ENCODE data around the gene STK32C. TPM values are rescaled to one million over a fixed set of nuclear protein-coding genes. Genes with fewer than 3 reads are reported as not detected.

STK32C gene
- total RNA-seq, 4 donors from 2014 or later: 3.7 to 13.9 (median 6.7) TPM

DNA sequence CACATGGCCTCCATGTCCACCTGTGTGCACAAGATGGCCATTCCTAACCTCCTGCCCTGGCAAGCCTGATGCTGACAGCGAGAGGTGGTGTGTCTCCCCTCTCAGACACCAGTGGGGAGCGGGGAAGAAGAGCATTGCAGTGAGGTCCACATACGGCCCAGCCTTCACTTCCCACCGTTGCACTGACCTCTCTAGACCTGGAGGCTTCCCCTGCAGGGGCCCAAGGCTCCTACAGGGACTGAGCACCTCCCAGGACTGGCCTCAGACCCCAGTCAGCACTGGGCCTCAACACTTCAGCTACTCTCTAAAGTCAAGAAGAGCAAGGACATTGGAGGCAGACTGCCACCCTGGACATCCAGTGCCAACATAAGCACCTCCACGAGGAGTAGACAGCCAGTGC, 15.9 kb downstream of the STK32C start:
- in situ Hi-C loops (cut with MboI; ENCODE audit: low sequenced_read_pairs in 4 of 4) (no loop called here), intact Hi-C loops (cut with DNase I; ENCODE audit: low total_unique reads) (no loop called here)
- H3K4me3 ChIP-seq: no peak overlapping the region
- H3K27ac ChIP-seq: no peak overlapping the region
- DNase-seq: no peak
- no peaks in the 10 kb centered on the region for H3K4me1 ChIP-seq
- H3K9me3 ChIP-seq: peaks cover 0 to 4% (median 3%) of the 10 kb centered on the region in 3 donors
- no peak for TF ChIP-seq POLR2A (IDR thresholded peaks at IDR 0.05)
- TF ChIP-seq, protein P1, sequence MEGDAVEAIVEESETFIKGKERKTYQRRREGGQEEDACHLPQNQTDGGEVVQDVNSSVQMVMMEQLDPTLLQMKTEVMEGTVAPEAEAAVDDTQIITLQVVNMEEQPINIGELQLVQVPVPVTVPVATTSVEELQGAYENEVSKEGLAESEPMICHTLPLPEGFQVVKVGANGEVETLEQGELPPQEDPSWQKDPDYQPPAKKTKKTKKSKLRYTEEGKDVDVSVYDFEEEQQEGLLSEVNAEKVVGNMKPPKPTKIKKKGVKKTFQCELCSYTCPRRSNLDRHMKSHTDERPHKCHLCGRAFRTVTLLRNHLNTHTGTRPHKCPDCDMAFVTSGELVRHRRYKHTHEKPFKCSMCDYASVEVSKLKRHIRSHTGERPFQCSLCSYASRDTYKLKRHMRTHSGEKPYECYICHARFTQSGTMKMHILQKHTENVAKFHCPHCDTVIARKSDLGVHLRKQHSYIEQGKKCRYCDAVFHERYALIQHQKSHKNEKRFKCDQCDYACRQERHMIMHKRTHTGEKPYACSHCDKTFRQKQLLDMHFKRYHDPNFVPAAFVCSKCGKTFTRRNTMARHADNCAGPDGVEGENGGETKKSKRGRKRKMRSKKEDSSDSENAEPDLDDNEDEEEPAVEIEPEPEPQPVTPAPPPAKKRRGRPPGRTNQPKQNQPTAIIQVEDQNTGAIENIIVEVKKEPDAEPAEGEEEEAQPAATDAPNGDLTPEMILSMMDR (IDR thresholded peaks at IDR 0.05 in 4 of 5, conservative IDR thresholded peaks at IDR 0.05 in 1 of 5): no peak
- no peak for ATAC-seq
- H3K27me3 ChIP-seq: peaks cover 0 to under 1% (median 0%) of the 10 kb centered on the region in 3 donors
- no peaks in the 10 kb centered on the region for H3K36me3 ChIP-seq

DNA sequence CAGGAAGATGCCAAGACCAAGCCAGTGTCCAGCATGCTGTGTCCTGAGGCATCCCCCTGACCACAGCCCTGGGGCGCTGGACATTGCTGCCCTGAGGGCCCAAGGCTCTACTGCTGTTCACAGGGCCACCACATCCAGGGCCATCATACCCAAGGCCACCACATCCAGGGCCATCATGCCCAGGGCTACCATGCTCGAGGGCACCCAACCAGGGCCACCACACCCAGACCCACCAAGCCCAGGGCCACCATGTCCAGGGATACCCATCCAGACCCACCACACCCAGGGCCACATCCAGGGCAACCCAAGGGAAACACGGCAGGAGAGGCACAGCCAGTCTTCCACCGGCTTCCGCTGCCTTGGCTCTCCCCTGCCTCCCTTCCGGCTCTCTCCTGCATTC, 17.1 kb downstream of the STK32C start:
- peaks cover 2 to 9% (median 5%) of the 10 kb centered on the region in 3 donors for H3K27me3 ChIP-seq
- peaks cover 0 to 4% (median 3%) of the 10 kb centered on the region in 3 donors for H3K9me3 ChIP-seq
- ATAC-seq (no peak), DNase-seq (no peak)
- intact Hi-C loops (cut with DNase I; ENCODE audit: low total_unique reads) (no loop called here), in situ Hi-C loops (cut with MboI; ENCODE audit: low sequenced_read_pairs in 4 of 4) (no loop called here)
- no peak overlapping the region for H3K4me3 ChIP-seq
- H3K4me1 ChIP-seq: no peaks in the 10 kb centered on the region
- no peaks in the 10 kb centered on the region for H3K36me3 ChIP-seq
- TF ChIP-seq, protein P1 (IDR thresholded peaks at IDR 0.05 in 4 of 5, conservative IDR thresholded peaks at IDR 0.05 in 1 of 5): no peak
- no peak for TF ChIP-seq POLR2A (IDR thresholded peaks at IDR 0.05)
- no peak overlapping the region for H3K27ac ChIP-seq

DNA sequence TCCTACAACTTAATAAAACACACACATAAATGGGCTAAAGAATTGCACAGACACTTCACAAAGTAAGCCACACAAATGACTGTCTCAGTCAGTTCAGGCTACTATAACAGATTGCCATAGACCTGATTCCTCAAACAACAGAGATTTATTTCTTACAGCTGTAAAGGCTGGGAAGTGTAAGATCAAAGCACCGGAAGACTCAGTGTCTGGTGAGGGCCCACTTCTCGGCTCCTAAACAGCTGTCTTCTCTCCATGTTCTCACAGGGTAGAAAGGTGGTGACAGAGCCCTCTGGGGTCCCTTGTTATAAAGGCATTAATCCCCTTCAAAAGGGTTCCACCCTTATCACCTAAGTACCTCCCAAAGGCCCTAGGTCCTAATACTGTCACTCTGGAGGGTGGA, 18.3 kb downstream of the STK32C start:
- H3K4me1 ChIP-seq: no peaks in the 10 kb centered on the region
- H3K4me3 ChIP-seq: no peak overlapping the region
- ATAC-seq: no peak
- H3K27ac ChIP-seq: no peak overlapping the region
- no peak for DNase-seq
- H3K27me3 ChIP-seq: peaks cover 2 to 15% (median 14%) of the 10 kb centered on the region in 3 donors
- in situ Hi-C loops (cut with MboI; ENCODE audit: low sequenced_read_pairs in 4 of 4) (no loop called here), intact Hi-C loops (cut with DNase I; ENCODE audit: low total_unique reads) (no loop called here)
- H3K36me3 ChIP-seq: no peaks in the 10 kb centered on the region
- peaks cover 0 to 4% (median 3%) of the 10 kb centered on the region in 3 donors for H3K9me3 ChIP-seq
- TF ChIP-seq POLR2A (IDR thresholded peaks at IDR 0.05): no peak
- TF ChIP-seq, protein P1 (IDR thresholded peaks at IDR 0.05 in 4 of 5, conservative IDR thresholded peaks at IDR 0.05 in 1 of 5): no peak

DNA sequence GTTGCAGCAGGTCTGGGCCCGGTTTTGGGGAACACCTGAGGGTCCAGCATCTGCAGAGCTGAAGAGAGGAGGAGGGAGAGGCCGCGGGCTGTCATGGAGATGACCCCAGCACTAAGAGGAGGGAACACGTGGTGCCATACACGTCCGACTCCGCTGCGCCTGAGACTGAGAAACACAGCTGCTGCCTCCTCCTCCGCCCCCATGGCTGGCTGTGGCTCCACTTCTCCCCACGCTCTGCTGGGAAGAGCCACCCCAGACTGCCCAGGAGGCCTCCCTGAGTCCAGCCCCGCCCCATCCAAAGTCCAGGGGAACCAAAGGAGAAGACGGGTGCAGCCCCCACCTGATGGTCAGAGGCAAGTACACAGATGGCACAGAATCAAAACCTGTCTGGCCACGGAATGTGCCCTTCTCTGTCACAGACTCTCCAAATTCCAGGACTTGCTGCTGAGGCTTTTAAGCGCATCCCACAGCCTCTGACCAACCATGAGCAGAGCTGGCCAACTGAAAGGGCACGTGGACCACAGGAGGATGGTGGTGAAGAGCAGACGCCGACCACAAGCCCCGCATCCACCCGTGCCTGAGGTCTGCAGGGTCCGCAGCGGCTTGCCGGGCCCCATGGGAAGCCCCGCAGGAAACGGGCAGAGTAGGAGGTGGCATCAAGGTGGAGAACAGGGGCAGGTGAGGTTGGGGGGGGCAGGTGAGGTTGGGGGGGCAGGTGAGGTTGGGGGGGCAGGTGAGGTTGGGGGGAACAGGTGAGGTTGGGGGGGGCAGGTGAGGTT, 24.0 kb downstream of the STK32C start:
- intact Hi-C loops (cut with DNase I; ENCODE audit: low total_unique reads) (no loop called here), in situ Hi-C loops (cut with MboI; ENCODE audit: low sequenced_read_pairs in 4 of 4) (no loop called here)
- Histone ChIP-seq H3K27me3 (peaks cover 27 to 43% (median 34%) of the 10 kb centered on the region in 3 donors), H3K27ac (no peak overlapping the region), H3K4me3 (no peak overlapping the region), H3K36me3 (no peaks in the 10 kb centered on the region), H3K4me1 (peaks cover 0 to 2% of the 10 kb centered on the region in 2 donors), H3K9me3 (no peaks in the 10 kb centered on the region)
- TF ChIP-seq, protein P1 (IDR thresholded peaks at IDR 0.05 in 4 of 5, conservative IDR thresholded peaks at IDR 0.05 in 1 of 5): no peak
- no peak for TF ChIP-seq POLR2A (IDR thresholded peaks at IDR 0.05)
- no peak for DNase-seq
- ATAC-seq: no peak

Measured in gastrocnemius medialis (tissue), 4 donors.